Skin epidermis (tissue), 12 donors: Measurements from ENCODE around the gene TPM4.
A peak's percentile ranks its signal among the peaks of the same experiment; 100 is the strongest.
"Not testable (repeated sequence)": the region's sequence is repeated elsewhere in the genome, so short reads cannot be mapped to it uniquely, and the experiment has no call there.

Experiments
- H3K27ac ChIP-seq, 21 experiments: fragments of 200-600 bp; sonication (generic) in 11 of 21; one replicate each; pipeline ENCODE4 v1.5.0; 2020; ENCODE audit warnings: mild to moderate bottlenecking in 3 of 21, inconsistent platforms in 2 of 21, moderate library complexity in 2 of 21
- H3K4me3 ChIP-seq, 7 experiments: fragments of 200-600 bp; sonication (generic) in 2 of 7; one replicate each; pipeline ENCODE4 v1.5.0; 2020; ENCODE audit warnings: inconsistent platforms in 2 of 7, mild to moderate bottlenecking in 2 of 7, moderate library complexity in 1 of 7

TPM4 gene

DNA sequence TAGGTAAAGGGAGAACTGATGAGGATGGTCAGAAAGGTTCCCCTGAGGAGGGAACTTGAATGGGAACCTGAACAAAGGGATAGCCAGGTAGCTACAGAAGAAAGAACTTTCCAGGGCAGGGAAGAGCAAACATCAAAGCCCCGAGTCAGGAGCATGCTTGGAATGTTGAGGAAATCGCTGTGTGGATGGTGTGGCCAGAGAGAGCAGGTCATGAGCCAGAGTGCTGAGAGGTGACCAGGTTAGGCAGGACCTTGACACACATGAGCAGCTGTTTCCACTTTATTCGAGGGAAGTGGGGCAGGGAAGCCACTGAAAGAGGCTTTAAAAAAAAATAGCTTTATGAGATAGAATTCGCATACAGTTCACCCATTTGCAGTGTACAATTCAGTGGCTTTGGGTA lies 39.8 kb downstream of the TPM4 start:
- Histone ChIP-seq H3K27ac (peak overlapping the region in 1 of 21 experiments; percentile 85), H3K4me3 (no peak overlapping the region)

DNA sequence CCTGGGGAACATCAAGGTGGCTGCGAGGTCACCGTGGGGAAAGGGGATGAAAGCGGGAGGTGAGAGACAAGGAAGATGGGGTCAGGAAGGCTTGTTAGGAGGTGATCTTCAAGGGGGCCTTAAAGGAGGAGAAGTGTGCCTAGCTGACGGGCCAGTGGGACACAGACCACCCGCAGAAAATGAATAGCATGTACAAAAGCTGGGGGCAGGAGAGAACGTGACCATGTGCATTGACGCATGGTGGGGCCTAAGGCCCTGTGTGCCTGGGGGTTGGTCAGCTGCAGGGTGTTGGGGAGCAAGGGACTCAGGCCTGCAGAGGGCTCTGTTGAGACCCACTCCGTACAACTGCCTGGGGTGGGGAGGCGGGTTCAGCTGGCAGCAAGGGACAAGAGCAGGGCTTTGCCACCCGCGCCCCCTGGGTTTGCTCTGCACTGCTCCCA lies 41.3 kb downstream of the TPM4 start:
- H3K4me3 ChIP-seq = no peak overlapping the region
- peak overlapping the region in 13 of 21 experiments; percentile 2 to 90 (median 59) for H3K27ac ChIP-seq

DNA sequence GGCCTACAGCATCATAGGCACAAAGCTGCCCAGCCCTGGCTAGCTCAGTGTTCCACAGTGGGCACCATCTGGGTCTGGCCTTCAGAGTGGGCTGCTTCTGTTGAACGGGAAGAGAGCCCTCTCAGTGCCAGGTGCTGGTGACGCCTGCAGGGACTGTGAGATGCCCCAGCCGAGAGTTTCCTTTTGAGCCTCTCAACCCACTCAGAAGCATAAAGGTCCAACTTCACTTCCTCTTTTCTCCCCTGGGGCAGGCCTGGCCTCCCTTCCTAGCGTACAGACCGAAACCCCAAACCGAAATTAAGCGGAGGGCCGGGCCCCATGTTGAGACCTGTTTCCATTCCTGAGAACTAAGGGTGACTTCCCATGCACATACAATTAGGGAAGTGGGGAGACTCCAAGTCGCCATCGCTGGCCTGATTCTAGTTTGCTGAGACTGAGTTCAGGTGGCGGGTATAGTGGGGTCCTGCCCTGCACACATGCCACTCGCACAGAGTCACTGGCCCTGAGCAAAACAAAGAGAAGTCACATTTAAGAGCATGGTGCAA lies 42.3 kb downstream of the TPM4 start:
- H3K4me3 ChIP-seq = no peak overlapping the region
- peak overlapping the region in 17 of 21 experiments; percentile 0 to 90 (median 57) for H3K27ac ChIP-seq

DNA sequence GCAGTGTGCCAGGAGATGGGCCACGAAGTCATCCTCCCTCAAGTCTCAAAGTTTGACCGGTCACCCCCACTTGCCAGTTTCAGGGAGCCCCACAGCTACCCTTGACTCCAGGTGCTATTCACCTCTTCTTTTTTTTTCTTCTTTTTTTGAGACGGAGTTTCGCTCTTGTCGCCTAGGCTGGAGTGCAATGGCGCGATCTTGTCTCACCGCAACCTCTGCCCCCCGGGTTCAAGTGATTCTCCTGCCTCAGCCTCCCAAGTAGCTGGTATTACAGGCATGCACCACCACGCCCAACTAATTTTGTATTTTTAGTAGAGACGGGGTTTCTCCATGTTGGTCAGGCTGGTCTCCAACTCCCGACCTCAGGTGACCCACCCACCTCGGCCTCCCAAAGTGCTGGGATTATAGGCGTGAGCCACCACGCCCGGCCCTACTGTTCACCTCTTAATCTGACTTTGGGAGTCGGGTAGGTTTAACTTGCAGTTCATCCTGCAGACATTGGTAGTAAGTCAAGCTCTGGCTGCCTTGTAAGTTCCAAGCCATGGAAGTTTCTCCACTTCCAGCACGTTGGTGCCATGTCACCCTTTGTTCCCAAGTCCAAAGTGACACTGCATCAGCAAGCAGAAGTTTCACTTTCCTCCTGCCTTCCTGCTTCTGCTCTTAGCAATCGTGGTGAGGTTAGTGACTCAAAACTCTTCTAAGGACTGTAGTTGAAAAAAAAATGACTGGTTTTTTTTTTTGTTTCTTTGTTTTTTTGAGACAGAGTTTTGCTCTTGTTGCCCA lies 43.0 kb downstream of the TPM4 start:
- H3K27ac ChIP-seq = peak overlapping the region in 18 of 21 experiments; percentile 0 to 90 (median 52)
- H3K4me3 ChIP-seq = not testable (repeated sequence)

DNA sequence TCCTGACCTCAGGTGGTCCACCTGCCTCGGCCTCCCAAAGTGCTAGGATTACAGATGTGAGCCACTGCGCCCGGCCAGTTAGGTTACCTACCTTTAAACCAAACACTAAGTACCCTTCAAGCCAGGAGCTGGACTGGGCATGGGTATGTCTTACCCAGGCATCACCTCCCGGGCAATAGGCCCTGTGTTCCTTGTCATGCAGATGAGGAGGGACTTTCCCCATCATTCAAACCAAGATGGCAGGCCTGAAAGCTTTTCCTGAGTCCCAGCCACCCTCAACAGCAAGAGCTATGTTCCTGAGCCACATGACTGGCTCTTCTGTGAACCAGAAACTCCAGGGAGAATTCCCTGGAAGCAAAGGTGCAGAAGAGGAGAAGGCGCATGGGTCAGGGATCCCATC lies 44.8 kb downstream of the TPM4 start:
- no peak overlapping the region for H3K4me3 ChIP-seq
- H3K27ac ChIP-seq = peak overlapping the region in 9 of 21 experiments; percentile 15 to 56 (median 36)

DNA sequence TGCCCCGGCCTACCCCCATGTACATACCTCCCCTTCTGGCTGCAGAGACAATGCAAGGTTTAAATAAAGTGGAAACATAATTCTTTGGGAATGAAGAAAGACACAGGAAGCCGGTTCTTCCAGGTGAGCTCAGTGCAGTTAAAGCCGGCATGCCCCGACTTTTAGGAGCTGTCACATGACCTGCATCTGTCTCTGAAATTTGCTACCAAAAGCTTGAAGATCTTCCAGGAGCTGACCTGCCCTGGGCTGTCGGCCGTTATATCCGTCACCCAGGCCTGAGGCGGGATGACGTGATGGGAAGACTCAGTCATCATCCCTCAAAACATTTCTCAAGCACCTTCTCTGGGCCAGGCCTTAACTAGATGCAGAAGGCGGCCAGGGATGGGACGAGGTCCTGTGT lies 45.7 kb downstream of the TPM4 start:
- Histone ChIP-seq H3K27ac (peak overlapping the region in 13 of 21 experiments; percentile 7 to 56 (median 38)), H3K4me3 (no peak overlapping the region)

DNA sequence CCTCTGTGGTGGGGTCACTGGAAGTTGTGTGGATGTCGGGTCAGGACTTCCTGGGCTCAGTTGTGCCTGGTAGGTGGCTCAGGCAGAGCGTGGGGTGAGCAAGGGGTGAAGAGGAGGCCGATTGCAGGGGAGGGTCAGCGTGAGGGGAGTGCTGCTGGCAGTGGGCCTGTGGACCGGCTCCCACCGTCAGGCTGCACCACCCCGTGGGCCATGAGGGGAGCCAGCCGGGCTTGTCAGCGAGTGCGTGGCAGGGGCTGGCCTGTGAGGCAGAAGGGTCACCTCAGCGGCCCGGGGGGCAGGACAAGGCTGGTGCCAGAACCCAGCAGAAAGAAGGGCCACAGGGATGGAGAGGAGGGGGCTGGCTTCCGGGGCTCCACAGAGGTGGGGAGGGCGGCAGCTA lies 48.7 kb downstream of the TPM4 start:
- Histone ChIP-seq H3K4me3 (no peak overlapping the region), H3K27ac (peak overlapping the region in 1 of 21 experiments; percentile 15)

DNA sequence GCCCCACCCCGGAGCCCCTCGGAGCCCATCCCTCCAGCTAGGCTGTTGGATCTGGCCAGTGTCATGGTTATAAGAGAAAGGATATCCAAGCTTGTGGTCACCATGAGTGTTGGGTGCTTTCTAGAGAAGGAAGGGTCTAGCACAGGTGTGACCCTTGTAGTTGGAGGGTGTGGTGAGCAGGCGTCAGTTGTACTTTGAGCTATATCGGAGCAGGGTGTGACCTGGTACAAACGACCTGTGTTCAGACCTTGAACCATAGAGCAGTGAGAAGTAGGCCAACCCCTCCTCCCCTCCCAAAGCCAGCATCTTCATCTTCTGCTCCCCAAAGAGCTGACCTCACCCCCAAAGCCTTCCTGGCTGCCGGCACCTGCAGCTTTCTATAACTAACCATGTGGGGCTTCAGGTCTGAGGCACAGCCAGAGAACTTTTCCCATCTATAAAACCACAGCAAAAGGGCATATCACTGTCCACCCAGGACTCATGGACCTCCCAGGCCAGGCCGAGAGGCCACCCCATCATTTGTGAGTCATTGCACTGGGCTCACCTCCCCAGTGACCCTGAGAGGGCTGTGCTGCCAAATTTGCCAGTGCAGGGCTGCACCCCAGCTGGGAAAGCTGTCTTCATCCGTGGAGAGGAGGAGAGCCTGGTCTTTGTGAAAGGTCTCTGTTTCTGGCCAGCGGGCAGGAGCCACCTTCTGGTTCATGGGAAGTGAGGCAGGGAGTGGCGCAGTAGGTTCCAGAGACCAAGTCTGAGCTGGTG lies 49.6 kb downstream of the TPM4 start:
- Histone ChIP-seq H3K27ac (peak overlapping the region in 1 of 21 experiments; percentile 1), H3K4me3 (no peak overlapping the region)

DNA sequence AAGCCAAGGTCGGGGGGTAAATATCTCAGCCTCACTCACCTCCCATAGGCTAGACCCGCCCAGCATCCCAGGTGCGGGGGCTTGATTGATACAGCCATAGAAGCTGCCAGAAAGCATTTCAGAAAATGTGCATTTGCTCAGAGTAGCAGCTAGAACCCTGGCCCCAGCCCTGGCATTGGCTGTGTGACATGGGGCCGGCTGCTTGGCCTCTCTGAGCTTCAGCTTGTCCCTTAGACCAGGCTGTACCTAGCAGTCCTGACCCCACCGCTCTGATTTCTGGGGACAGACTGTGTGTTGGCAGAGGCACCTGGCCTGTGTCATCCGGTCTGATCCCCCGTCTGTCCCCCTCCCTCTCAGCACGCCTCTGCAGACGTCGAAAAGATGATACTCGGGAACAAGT lies 50.8 kb downstream of the TPM4 start:
- H3K27ac ChIP-seq = peak overlapping the region in 3 of 21 experiments; percentile 5 to 49 (median 41)
- H3K4me3 ChIP-seq = no peak overlapping the region

DNA sequence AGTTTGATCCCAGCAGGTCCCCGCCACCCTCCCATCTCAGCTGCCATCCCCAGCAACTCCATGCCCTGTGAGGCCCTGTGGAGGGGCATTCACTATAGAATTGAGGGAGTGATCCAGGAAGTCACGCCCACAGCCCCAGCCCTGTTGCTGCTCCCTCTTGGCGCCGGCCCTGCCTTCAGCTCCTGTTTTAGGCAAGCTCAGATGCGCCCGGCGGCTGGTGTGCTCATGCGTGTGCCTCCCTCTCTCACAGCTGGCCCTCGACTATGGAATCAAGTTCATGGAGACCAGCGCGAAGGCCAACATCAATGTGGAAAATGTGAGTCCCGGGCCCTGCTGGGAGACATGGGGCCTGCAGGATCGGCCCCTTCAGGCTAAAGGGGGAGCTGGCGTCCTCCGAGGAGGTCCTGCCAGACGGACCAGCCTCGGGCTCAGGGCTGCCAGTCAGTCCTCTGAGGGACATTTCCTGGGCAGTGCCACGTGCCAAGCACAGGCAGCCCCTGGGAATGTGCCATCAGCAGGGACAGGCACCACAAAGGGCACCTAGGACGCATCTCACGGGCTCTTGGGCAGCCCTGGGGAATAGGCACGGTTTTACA lies 51.6 kb downstream of the TPM4 start:
- peak overlapping the region in 5 of 21 experiments; percentile 42 to 58 (median 51) for H3K27ac ChIP-seq

DNA sequence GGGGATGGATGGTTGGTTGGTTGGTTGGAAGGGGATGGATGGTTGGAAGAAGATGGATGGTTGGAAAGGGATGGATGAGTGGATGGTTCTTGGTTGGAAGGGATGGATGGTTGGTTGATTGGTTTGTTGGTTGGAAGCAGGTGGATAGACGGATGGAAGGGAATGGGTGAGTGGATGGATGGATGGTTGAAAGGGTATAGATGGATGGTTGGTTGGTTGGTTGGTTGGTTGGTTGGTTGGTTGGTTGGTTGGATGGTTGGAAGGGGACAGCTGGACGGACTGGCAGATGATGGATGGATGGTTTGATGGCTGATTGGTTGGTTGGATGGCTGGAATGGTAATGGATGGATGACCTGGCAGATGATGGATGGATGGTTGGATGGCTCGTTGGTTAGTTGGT lies 55.4 kb downstream of the TPM4 start:
- Histone ChIP-seq H3K4me3 (no peak overlapping the region), H3K27ac (no peak overlapping the region)

More for the DNA sequence above, 51.6 kb downstream of the TPM4 start:
- H3K4me3 ChIP-seq = no peak overlapping the region

DNA sequence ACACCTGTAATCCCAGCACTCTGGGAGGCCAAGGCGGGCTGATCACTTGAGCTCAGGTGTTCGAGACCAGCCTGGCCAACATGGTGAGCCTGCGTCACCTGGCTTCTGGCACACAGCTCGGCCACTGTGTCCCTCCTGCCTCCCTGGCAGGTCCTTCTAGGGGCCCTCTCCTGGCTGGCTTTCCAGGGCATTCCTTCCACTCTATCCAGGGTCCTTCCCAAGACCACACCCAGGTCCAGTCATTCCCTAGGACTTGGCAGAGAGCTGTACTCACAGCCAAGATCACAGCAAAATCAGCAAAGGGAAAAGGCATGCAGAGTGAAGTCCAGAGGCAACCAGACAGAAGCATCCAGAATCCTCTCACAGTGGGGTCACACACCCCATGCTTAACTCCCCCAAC lies 57.5 kb downstream of the TPM4 start:
- Histone ChIP-seq H3K4me3 (no peak overlapping the region), H3K27ac (no peak overlapping the region)

DNA sequence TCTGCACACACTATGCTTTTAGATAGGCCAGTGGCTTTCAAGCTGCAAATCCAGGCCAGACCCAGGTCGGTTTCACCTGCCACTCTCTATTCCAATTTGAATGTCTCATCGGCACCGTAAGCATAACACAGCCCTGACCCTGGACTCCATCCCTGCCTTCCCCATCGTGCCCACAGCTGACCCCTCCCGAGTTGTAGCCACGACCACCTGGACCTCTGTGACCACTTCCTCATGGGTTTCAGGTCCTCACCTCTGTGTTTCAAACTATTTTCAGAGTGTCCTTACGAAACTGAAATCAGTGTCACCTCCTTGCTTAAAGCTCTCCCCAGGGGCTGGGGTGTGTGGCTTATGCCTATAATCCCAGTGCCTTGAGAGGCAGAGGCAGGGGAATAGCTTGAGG lies 58.2 kb downstream of the TPM4 start:
- Histone ChIP-seq H3K4me3 (no peak overlapping the region), H3K27ac (no peak overlapping the region)

DNA sequence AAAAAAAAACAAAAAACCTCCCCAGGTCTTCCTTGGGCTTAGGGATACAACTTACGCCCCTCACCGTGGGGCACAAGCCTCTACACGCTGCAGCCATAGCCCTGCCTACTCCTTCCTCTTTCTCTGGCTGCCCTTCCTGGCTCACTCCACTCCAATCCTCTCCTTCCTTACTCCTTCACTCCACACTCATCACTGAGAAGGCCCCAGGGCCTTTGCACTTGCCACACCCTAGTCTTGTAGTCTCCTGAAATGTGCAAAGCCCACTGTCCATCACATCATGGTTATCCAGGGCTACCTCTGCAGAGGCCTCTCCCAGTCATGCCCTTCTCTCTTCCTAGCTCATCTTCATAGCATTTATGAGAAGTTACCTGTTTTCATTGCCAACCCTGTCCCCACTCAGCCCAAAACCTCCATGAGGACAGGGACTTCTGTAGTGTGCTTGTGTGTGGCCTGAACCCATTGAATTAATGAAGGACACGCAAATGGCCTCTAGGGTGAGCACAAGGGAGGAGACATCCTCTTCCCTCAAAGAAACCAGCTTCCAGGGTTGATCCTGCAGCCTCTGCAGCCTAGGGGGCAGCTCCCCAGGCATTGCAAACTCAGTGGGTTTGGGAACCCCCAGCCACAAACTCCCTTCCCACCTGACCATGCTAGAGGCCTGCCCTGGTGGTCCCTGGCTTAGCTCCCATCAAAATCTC lies 59.3 kb downstream of the TPM4 start:
- H3K27ac ChIP-seq = no peak overlapping the region

DNA sequence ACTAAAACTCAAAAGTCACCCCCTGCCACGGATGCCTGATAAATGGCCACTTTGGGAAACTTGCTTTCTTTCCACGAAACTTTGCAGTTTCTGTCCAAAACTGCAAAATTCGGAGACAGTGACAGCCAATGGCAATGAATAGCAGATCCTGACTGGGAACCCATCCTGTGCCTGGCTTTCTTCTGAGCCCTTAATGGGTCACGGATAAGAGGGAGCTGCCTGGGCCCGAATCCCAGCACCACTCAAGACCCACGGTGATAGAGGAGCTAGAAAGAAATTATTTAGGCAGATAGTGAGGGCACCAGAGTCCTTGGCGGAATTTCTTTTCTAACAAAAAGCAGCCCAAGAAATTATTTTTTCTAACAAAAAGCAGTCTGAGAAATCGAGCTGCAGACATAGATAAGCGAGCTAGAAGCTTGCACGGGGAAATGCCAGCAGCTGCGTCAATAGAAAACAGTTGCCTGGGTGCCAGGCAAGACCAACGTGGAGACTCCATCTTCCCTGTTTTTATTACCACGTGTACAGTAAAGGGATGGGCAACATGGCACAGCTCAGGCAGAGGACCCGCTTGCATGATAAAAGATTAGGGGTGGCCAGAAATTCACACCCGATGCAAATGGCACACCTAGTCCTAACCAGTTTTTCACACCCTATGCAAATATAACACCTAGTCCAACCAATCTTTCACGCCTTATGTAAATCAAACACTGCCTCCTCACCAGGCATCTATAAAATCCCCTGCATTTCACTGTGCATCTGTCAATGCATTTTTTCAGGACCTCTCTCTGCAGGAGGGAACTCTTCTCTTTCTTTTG lies 60.1 kb downstream of the TPM4 start:
- H3K27ac ChIP-seq = no peak overlapping the region
- no peak overlapping the region for H3K4me3 ChIP-seq

More for the DNA sequence above, 59.3 kb downstream of the TPM4 start:
- H3K4me3 ChIP-seq = no peak overlapping the region

DNA sequence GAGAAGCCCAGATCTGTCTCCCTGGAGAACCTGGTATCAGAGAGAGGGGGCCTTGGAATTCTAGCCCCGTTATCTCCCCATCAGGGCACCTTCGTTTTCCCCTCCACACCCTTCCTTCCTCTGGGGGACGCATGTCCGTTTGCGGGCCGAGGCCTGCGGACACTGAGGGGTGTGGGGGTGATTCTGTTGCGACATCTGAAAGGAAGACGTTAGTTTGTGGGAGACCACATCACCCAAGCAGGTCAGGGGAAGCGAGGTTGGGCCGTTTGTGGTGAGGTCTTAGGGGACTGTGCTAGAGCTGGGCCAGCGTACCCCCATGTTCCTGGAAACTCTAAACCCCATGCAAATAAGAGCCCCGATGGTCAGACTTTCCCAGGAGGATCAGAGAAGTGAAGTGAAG lies 63.5 kb downstream of the TPM4 start:
- Histone ChIP-seq H3K4me3 (no peak overlapping the region), H3K27ac (no peak overlapping the region)

DNA sequence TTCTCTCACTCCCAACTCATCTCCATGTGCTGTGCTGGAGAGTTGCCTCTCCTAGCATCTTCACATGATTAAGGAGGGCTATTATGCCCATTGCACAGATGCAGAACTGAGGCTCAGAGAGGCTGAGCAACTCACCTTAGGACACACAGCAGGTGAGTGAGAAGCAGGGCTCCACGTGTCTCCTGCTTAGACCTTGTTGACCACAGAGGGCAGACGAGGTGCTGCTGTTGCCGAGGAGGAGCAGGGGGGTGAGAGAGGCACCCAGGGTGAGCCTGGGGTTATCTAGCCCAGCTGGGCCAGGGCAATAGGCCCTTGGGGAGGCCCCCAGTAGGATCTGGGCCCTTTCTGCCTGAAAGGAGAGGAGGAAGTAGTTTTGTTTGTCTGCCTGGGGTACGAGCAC lies 64.7 kb downstream of the TPM4 start:
- peak overlapping the region in 1 of 21 experiments; percentile 14 for H3K27ac ChIP-seq
- no peak overlapping the region for H3K4me3 ChIP-seq

DNA sequence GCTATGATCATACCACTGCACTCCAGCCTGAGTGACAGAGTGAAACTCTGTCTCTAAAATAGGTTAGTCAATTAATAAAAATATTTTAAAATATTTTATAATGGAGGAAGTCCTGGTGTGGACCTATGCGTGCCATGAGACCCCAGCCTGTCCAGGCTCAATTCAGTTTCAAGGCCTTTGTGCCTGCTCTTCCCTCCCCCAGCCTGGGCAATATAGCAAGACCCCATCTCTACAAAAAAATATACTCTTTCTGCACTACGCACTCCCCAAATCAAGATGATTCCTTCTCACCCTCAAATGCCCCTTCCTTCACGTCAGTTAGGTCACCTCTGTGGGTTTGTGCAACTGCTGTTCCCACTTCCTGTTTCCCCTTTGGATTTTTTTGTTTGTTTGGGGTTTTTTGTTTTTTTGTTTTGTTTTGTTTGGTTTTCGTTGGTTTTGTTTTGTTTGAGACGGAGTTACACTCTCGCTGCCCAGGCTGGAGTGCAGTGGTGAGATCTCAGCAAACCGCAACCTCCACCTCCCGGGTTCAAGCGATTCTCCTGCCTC lies 65.8 kb downstream of the TPM4 start:
- Histone ChIP-seq H3K4me3 (no peak overlapping the region), H3K27ac (peak overlapping the region in 1 of 21 experiments; percentile 91)
